Thyroid gland (tissue), 4 donors: Measurements from ENCODE around the gene HSPA4.

ENCODE experiments used
- POLR2A ChIP-seq, 2 donors: fragments of 450-650 bp; IDR thresholded peaks; one replicate each; pipeline ENCODE4 v1.6.1; 2017; ENCODE audit warnings: antibody characterized with exemption in 2 of 2, mild to moderate bottlenecking in 2 of 2, moderate library complexity in 1 of 2
- TF ChIP-seq, protein P1 (sequence below), 6 experiments: fragments of 200-600 bp in 3 of 6; fragments of 450-650 bp in 3 of 6; sonication (generic) in 3 of 6; IDR thresholded peaks; one replicate each; pipeline ENCODE4 v1.5.1; 2016 to 2019; ENCODE audit warnings: antibody characterized with exemption in 6 of 6, mild to moderate bottlenecking in 2 of 6, inconsistent platforms in 1 of 6, moderate library complexity in 1 of 6

DNA sequence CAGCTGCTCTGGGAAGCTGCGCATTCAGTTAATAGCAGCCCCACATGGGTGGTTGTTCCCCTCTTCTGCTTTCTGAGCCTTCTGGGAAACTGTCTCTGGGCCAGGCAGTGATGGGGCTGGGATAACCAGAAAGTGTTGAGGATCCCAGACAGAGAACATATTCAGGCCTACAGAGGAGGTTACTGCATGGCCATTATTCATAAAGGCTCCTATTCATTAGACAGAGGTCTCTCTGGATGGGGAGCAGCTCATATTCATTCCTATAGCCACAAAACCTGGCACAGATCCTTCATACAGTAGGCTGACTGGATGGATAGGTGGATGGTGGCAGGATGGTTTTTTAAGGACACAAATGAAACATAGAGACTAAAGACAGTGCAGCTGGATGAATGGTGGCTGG lies 76.3 kb downstream of the HSPA4 start:
- TF ChIP-seq, protein P1, sequence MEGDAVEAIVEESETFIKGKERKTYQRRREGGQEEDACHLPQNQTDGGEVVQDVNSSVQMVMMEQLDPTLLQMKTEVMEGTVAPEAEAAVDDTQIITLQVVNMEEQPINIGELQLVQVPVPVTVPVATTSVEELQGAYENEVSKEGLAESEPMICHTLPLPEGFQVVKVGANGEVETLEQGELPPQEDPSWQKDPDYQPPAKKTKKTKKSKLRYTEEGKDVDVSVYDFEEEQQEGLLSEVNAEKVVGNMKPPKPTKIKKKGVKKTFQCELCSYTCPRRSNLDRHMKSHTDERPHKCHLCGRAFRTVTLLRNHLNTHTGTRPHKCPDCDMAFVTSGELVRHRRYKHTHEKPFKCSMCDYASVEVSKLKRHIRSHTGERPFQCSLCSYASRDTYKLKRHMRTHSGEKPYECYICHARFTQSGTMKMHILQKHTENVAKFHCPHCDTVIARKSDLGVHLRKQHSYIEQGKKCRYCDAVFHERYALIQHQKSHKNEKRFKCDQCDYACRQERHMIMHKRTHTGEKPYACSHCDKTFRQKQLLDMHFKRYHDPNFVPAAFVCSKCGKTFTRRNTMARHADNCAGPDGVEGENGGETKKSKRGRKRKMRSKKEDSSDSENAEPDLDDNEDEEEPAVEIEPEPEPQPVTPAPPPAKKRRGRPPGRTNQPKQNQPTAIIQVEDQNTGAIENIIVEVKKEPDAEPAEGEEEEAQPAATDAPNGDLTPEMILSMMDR (IDR thresholded peaks at IDR 0.05), result no peak
- no peak for TF ChIP-seq POLR2A (IDR thresholded peaks at IDR 0.05)
